COLO668 (cell line): Measurements from ENCODE around the gene EXOC3L1.

Experiments
- DNase-seq: peaks from one replicate; lab custom pipeline; 2025; ENCODE audit not compliant: unreplicated experiment; lab: John Stamatoyannopoulos, UW

The EXOC3L1 gene

DNA sequence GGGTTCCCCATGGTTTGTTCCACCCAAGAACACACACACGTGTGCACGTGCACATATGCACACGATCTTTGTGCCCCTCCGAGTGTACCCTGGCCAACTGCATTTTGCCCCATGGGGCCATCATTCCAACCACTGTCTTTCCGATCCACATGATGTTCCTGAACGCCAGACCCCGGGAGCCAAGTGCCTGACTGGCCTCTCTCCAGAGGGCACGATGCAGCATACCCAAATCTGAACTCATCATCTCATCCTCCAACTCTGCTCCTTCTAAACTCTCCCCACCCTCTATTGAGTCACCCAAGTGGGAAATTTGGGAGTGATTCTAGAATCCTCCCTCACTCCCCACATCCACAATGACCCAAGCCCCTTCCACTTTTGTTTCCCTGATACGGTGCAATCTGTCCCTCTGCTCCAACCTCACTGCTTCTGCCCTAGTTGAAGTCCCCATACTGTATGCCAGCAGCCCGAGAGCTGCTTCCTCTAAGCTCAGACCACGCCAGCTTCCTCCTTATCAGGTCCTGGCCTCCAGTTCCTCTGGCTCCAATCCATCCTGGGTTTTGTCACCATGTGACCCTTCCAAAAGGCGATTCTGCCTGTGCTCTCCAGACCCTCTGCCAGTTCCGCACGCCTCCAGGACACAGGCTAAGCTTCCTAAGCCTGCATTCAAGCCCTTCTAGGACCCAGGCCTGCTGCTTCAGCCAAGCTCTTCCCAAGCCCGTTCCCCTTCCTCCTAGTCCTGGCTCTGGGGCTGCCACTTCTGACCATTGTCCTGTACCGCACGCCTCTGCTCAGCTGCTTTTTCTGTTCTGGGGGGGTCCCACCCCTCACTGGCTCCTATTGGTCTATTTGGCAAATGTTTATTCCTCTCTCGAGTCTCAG is 26.9 kb upstream of the EXOC3L1 start:
- DNase-seq, result no peak

GRCh38 chr16:67215706-67216105 is 25.8 kb upstream of the EXOC3L1 start:
- DNase-seq, result no peak

- DNase-seq, result no peak
Measured at GRCh38 chr16:67213197-67214019, 23.5 kb upstream of the EXOC3L1 start.

DNA sequence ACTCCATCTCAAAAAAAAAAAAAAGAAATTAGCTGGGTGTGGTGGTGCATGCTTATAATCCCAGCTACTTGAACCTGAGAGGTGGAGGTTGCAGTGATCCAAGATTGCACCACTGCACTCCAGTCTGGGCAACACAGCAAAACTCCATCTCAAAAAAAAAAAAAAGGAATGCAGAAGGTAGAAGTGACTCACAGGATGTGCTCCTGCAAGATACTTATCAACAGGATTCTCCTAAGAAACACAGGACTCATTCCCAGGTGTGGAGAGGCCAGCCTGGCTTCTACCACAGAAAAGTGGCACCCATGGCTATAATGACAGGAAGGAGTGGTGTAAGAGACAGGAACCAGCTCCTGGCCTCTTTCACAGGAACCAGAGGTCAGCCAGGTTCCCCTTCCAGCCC is 22.8 kb upstream of the EXOC3L1 start:
- DNase-seq, result no peak

- no peak for DNase-seq
Measured at GRCh38 chr16:67211674-67212073, 21.7 kb upstream of the EXOC3L1 start.

DNA sequence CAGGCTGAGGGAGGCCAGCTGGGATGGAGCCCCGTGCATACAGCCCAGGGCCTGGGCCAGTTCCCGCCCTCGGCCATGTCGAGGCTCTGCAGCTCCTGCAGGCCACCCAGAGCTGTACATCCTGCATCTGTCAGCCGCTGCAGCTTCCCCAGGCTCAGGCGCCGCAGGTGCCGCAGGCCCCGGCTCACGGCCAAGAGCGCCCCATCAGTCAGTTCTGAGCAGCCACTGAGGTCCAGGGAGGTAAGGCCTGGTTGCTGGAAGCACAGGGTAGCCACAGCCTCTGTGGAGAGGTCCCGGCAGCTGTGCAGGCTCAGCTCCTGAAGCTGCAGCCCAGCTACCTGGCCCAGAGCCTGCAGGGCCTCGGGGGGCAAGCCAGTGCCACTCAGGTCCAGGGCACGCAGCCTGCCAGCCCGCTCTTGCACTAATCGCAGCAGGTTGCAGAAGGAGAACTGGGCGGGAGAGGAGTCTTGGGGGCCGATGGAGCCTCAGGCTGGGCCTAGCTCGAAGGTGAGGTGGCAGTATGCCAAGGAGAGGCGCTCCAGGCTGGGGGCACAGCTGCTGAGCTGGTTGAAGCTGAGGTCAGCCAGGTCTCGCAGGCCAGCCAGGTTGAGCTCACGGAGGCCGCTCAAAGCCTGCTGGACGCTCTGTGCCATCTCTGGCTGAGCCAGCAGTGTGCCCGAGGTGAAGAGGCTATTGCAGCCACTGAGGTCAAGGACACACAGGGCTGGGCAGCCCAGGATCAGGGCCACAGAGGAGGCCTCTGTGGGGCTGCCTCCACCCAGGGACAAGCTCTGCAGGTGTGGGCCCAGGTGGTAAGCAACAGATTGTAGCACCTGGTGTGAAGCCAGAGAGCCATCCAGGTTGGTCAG is 20.4 kb upstream of the EXOC3L1 start:
- no peak for DNase-seq

GRCh38 chr16:67209565-67209964 is 19.6 kb upstream of the EXOC3L1 start:
- no peak for DNase-seq

GRCh38 chr16:67208154-67208896 is 18.4 kb upstream of the EXOC3L1 start:
- no peak for DNase-seq

- no peak for DNase-seq
Measured at GRCh38 chr16:67207249-67208091, 17.5 kb upstream of the EXOC3L1 start.

GRCh38 chr16:67206838-67207248 is 16.9 kb upstream of the EXOC3L1 start:
- DNase-seq, result no peak

DNA sequence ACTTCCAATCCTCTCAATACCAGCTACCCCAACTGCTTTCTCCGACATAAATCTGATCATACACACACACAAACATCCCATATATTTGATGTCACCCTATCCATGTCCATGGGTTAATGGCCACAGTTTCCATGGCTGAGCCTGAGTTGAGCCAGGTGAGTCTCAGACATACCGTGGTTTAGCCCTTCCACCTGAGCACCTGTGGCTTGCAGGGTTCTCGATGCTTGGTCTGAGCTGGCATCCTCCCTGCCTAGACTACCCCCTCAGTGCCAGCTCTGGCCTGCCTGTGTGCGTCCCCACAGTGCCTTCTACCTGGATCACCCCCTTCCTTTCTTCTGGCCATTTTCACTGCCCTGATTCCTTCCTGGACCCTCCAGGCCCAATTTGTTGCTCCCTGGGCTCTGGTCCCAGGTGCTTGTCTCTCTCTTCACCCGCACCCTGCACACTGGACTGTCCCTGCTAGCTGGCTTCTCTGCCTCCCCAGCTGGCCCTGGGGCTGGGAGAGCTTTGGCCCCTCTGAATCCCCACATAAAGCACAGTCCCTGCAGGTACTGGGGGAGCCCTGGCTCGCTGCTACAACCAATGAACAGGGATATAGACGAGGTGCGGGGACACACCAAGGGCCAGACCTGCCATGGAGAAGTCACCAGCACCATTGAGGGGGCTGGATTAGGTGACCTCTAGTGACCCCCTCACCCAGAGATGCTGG is 16.3 kb upstream of the EXOC3L1 start:
- no peak for DNase-seq

DNA sequence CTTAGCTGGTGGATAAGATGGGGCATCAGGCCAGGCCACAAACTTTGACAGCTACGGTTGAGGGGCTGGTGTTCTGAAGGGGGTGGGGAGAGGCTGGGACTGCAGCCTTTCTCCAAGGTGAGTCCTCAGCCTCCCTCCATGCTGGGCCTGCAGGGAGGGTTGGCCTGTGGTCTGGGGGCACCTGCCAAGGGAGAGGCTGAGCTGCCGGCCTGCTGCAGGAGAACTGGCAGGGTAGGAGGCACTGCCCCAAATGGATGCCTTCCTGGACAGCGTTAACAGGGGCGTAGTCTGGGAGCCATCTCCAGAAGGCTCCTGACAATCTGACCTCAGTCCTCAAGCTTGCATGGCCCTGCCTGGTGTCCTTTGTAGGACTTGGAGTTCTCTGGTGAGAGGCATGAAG is 14.1 kb upstream of the EXOC3L1 start:
- DNase-seq, result no peak

DNA sequence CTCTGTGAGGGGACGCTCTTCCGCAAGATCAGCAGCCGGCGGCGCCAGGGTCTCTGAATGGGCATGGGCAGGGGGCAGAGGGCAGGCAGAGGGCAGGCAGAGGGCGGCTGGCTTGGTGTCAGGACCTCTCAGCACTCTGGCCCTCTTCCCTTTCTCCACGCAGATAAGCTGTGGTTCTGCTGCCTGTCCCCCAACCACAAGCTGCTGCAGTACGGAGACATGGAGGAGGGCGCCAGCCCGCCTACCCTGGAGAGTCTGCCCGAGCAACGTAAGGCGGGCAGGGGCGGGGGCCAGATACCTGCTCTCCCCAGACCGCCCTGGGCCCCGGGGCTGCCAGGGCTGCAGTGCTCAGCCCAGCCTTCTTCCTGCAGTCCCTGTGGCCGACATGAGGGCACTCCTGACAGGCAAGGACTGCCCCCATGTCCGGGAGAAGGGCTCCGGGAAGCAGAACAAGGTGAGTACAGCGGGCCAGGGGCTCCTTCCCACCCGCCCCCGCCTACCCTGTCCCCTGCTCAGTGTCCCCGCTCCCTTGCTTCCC is 13.1 kb upstream of the EXOC3L1 start:
- DNase-seq, result no peak

GRCh38 chr16:67202426-67202825 is 12.5 kb upstream of the EXOC3L1 start:
- DNase-seq, result no peak

DNA sequence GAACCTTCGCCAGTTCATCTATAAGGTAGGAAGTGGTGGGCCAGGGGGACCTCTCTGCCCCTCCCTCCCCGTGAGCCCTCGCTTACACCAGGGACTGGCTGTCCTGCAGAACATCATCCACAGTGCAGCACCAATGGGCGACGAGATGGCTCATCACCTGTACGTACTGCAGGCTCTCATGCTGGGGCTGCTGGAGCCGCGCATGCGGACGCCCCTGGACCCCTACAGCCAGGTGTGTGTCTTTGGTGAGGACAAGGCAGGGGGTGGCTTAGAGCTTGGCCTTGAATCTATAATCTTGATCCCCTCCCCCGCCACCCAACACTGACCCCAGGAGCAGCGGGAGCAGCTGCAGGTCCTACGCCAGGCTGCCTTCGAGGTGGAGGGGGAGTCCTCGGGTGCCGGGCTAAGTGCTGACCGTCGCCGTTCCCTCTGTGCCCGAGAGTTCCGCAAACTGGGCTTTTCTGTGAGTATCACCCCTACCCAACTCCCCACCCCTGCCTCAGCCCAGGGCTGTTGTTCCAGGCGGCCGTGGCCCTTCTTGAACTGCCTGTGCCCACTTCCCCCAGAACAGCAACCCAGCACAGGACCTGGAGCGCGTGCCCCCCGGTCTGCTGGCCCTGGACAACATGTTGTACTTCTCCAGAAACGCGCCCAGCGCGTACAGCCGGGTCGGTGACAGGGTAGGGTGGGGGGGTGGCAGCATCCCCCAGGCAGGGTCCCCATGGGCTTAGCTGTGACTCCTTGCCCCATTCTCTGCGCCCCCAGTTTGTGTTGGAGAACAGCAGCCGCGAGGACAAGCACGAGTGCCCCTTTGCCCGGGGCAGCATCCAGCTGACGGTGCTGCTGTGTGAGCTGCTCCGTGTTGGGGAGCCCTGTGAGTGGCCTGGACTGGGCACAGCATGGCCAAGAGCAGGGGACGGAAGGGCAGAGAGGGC is 11.7 kb upstream of the EXOC3L1 start:
- no peak for DNase-seq

GRCh38 chr16:67200491-67200890 is 10.6 kb upstream of the EXOC3L1 start:
- no peak for DNase-seq

DNA sequence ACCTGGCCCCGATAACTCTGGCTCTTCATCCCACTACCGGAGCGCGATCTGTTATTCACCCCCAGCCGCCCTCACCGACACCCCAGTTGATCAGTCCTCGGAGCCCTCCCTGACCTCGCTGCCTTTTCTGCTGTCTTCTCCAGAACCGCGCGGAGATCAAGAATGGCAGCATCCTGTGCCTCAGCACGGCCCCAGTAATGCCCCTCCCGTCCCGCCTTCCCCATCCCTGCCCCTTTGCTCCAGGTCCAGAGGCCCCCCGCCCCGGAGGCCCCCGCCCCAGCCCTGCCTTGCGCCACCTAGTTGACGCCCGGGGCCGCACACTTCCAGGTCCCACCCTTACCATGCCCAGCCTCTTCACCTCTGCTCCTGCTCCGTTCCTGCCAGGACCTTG is 9.9 kb upstream of the EXOC3L1 start:
- DNase-seq, result no peak
